ENCODE measurements around the gene KCNJ15. TPM values are rescaled to one million over a fixed set of nuclear protein-coding genes. Genes with fewer than 3 reads are reported as not detected.

The KCNJ15 gene
- total and polyA plus RNA-seq, 9 donors = 0.20 to 1.1 (median 0.35) TPM; not detected in 1

GRCh38 chr21:38227401-38227800 is 29.4 kb upstream of the KCNJ15 start:
- Histone ChIP-seq H3K4me3 (no peak overlapping the region), H3K4me1 (ENCODE audit: insufficient read depth) (no peaks in the 10 kb centered on the region), H3K36me3 (no peaks in the 10 kb centered on the region), H3K27me3 (no peaks in the 10 kb centered on the region), H3K27ac (no peak overlapping the region), H3K9me3 (peaks cover 0 to 13% of the 10 kb centered on the region in 2 donors)
- TF ChIP-seq POLR2A (IDR thresholded peaks at IDR 0.05) (no peak), CTCF (IDR thresholded peaks at IDR 0.05) (no peak), EP300 (IDR thresholded peaks at IDR 0.05) (no peak)
- intact Hi-C loops (cut with DNase I) = loop anchor here in 2 of 4 donors (5.0 to 10.0 kb wide), 2 partner anchors 125 to 137 kb away; no protein-coding TSS in a partner anchor
- DNase-seq = no peak

- H3K36me3 ChIP-seq = no peaks in the 10 kb centered on the region
- no peak overlapping the region for H3K27ac ChIP-seq
- no peaks in the 10 kb centered on the region for H3K4me1 ChIP-seq (ENCODE audit: insufficient read depth)
- intact Hi-C loops (cut with DNase I) = loop anchor here in 2 of 4 donors (5.0 to 10.0 kb wide), 2 partner anchors 124 to 137 kb away; no protein-coding TSS in a partner anchor
- H3K4me3 ChIP-seq = no peak overlapping the region
- H3K27me3 ChIP-seq = no peaks in the 10 kb centered on the region
- WGBS, 3 donors = 56 to 60% (median 59%) methylated on average over 6 of the region's 6 CpGs
- DNase-seq = no peak
- peaks cover 0 to 8% of the 10 kb centered on the region in 2 donors for H3K9me3 ChIP-seq
- no peak for TF ChIP-seq CTCF (IDR thresholded peaks at IDR 0.05)
These were observed 28.7 kb upstream of the KCNJ15 start for GRCh38 chr21:38228115-38228514.

GRCh38 chr21:38228537-38228936 is 28.3 kb upstream of the KCNJ15 start:
- no peaks in the 10 kb centered on the region for H3K4me1 ChIP-seq (ENCODE audit: insufficient read depth)
- peaks cover 0 to 8% of the 10 kb centered on the region in 2 donors for H3K9me3 ChIP-seq
- 83 to 94% (median 86%) methylated on average over 3 of the region's 3 CpGs for WGBS, 3 donors
- no peak overlapping the region for H3K4me3 ChIP-seq
- H3K27me3 ChIP-seq = no peaks in the 10 kb centered on the region
- no peaks in the 10 kb centered on the region for H3K36me3 ChIP-seq
- intact Hi-C loops (cut with DNase I) = loop anchor here in 2 of 4 donors (5.0 to 10.0 kb wide), 2 partner anchors 124 to 136 kb away; no protein-coding TSS in a partner anchor
- H3K27ac ChIP-seq = no peak overlapping the region
- TF ChIP-seq CTCF (IDR thresholded peaks at IDR 0.05) = no peak
- no peak for TF ChIP-seq POLR2A (IDR thresholded peaks at IDR 0.05)
- no peak for TF ChIP-seq EP300 (IDR thresholded peaks at IDR 0.05)
- no peak for DNase-seq

GRCh38 chr21:38229260-38229877 is 27.4 kb upstream of the KCNJ15 start:
- Histone ChIP-seq H3K4me3 (no peak overlapping the region), H3K27me3 (no peaks in the 10 kb centered on the region), H3K27ac (no peak overlapping the region), H3K4me1 (ENCODE audit: insufficient read depth) (no peaks in the 10 kb centered on the region), H3K36me3 (no peaks in the 10 kb centered on the region), H3K9me3 (peaks cover 0 to 8% of the 10 kb centered on the region in 2 donors)
- 78 to 89% (median 78%) methylated on average over 9 of the region's 9 CpGs for WGBS, 3 donors
- no peak for TF ChIP-seq CTCF (IDR thresholded peaks at IDR 0.05)
- intact Hi-C loops (cut with DNase I) = loop anchor here in 2 of 4 donors (5.0 to 10.0 kb wide), 2 partner anchors 123 to 135 kb away; no protein-coding TSS in a partner anchor
- no peak for DNase-seq

All from ovary (tissue), 9 donors.